Measurements from ENCODE around the gene TFPI. TPM values are rescaled to one million over a fixed set of nuclear protein-coding genes. Genes with fewer than 3 reads are reported as not detected.

TFPI gene
- total RNA-seq, 1 experiment from 2014 or later: 129 TPM

DNA sequence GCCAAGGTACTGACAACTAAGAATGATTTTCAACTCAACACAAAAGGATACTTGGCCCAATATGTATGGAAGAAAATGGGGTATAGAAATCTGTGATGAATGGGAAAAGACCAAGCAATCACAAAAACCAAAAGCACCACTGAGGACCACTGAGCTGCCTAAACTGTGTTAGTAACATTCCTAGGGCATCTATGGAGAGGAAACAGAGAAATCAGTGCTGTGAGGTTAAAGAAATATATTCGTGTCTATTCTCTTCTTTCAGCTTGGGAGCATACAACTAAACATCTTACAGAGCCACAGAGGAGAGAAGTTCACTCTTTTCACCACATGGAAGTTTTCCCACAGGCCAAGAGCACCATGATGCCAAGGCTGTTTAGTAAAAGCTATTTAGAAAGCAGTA, 58.9 kb downstream of the TFPI start:
- POLR2A ChIA-PET: no interaction called here

DNA sequence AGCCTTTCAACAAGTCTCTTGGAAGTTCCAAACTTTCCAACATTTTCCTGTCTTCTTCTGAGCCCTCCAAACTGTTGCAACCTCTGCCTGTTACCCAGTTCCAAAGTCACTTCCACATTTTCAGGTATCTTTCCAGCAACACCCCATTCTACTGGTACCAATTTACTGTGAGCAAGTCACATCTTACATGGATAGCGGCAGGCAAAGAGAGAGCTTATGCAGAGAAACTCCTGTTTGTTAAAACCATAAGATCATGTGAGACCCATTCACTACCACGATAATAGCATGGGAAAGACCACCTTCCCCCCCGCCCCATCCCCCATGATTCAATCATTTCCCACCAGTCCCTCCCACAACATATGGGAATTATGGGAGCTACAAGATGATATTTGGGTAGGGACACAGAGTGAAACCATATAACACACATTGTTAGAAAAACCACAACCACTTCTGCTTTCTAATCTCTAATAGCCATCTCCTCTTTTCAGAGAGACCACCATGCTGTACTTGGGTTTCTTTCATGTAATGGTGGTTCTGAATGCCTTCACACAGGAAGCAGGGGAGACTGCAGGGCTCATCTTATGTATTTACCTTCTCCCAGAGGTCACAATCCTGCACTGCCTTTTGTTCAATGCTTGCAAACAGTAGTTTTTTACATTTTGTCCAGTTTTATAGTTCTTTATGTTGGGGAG, 60.2 kb downstream of the TFPI start:
- in situ Hi-C loops (cut with HindIII; ENCODE audit: low pct_unique_long_range_greater_than_20kb, low sequenced_read_pairs) (no loop called here), intact Hi-C loops (cut with micrococcal nuclease; ENCODE audit: unreplicated experiment) (no loop called here)
- H3K27me3 ChIP-seq (ENCODE audit: control insufficient read depth, insufficient read depth, low read length): no peaks in the 10 kb centered on the region
- DNase-seq (ENCODE audit: low read depth, low spot score): no peak
- TF ChIP-seq REST (IDR thresholded peaks at IDR 0.05; ENCODE audit: insufficient read depth in 1 of 2, low read depth in 2 of 2, low read length in 1 of 2): no peak
- TF ChIP-seq TCF7L2 (IDR thresholded peaks at IDR 0.05; ENCODE audit: low read depth, low read length): no peak
- no TSS peak for BruUV-seq (replicated peaks)
- CTCF ChIA-PET: no interaction called here
- H3K9me3 ChIP-seq (ENCODE audit: control insufficient read depth, insufficient read depth, low read depth, low read length): peaks cover 7% of the 10 kb centered on the region; the same call in 1 of the 2 replicates
- H3K4me1 ChIP-seq (ENCODE audit: control insufficient read depth, insufficient read depth, low read length): peaks cover 1% of the 10 kb centered on the region; the same call in 1 of the 2 replicates
- no peak for ATAC-seq
- no peak overlapping the region for H3K4me3 ChIP-seq (ENCODE audit: low read depth in 2 of 2, low read length in 2 of 2)
- no peak overlapping the region for H3K27ac ChIP-seq (ENCODE audit: low read length)
- peaks cover 27% of the 10 kb centered on the region for H3K36me3 ChIP-seq (ENCODE audit: control insufficient read depth, insufficient read depth, low read length)
- POLR2A ChIA-PET: interaction anchor here (0.6 to 0.7 kb wide), 2 partner anchors 37 to 192 kb away, joined by 4 to 8 read pairs; no protein-coding TSS in a partner anchor

More for the DNA sequence above, 58.9 kb downstream of the TFPI start:
- no peaks in the 10 kb centered on the region for H3K27me3 ChIP-seq (ENCODE audit: control insufficient read depth, insufficient read depth, low read length)
- CTCF ChIA-PET: interaction anchor here (0.7 kb wide), 1 partner anchor 196 kb away, joined by 3 read pairs; no protein-coding TSS in a partner anchor
- no TSS peak for BruUV-seq (replicated peaks)
- intact Hi-C loops (cut with micrococcal nuclease; ENCODE audit: unreplicated experiment): no loop called here
- DNase-seq (ENCODE audit: low read depth, low spot score): no peak
- in situ Hi-C loops (cut with HindIII; ENCODE audit: low pct_unique_long_range_greater_than_20kb, low sequenced_read_pairs): no loop called here
- H3K36me3 ChIP-seq (ENCODE audit: control insufficient read depth, insufficient read depth, low read length): peaks cover 29% of the 10 kb centered on the region
- no peak overlapping the region for H3K4me3 ChIP-seq (ENCODE audit: low read depth in 2 of 2, low read length in 2 of 2)
- no peak overlapping the region; the same call in 1 of the 2 replicates for H3K27ac ChIP-seq (ENCODE audit: low read length)
- no peak for ATAC-seq
- TF ChIP-seq SIN3A (IDR thresholded peaks at IDR 0.05; ENCODE audit: borderline replicate concordance, insufficient read depth, low read depth, low read length) (no peak), TCF7L2 (IDR thresholded peaks at IDR 0.05; ENCODE audit: low read depth, low read length) (no peak), POLR2AphosphoS5 (IDR thresholded peaks at IDR 0.05; ENCODE audit: low read depth, low read length) (no peak), REST (IDR thresholded peaks at IDR 0.05; ENCODE audit: insufficient read depth in 1 of 2, low read depth in 2 of 2, low read length in 1 of 2) (no peak)
- TF ChIP-seq, protein P1, sequence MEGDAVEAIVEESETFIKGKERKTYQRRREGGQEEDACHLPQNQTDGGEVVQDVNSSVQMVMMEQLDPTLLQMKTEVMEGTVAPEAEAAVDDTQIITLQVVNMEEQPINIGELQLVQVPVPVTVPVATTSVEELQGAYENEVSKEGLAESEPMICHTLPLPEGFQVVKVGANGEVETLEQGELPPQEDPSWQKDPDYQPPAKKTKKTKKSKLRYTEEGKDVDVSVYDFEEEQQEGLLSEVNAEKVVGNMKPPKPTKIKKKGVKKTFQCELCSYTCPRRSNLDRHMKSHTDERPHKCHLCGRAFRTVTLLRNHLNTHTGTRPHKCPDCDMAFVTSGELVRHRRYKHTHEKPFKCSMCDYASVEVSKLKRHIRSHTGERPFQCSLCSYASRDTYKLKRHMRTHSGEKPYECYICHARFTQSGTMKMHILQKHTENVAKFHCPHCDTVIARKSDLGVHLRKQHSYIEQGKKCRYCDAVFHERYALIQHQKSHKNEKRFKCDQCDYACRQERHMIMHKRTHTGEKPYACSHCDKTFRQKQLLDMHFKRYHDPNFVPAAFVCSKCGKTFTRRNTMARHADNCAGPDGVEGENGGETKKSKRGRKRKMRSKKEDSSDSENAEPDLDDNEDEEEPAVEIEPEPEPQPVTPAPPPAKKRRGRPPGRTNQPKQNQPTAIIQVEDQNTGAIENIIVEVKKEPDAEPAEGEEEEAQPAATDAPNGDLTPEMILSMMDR (IDR thresholded peaks at IDR 0.05): no peak
- peaks cover 7% of the 10 kb centered on the region; the same call in 1 of the 2 replicates for H3K9me3 ChIP-seq (ENCODE audit: control insufficient read depth, insufficient read depth, low read depth, low read length)
- H3K4me1 ChIP-seq (ENCODE audit: control insufficient read depth, insufficient read depth, low read length): peaks cover 13% of the 10 kb centered on the region; the same call in 1 of the 2 replicates

Measured in Panc1 (cell line).